ENCODE data around the gene FAM174A. TPM values are rescaled to one million over a fixed set of nuclear protein-coding genes. Genes with fewer than 3 reads are reported as not detected.

Gene FAM174A
- total RNA-seq, 5 donors from 2014 or later (not counting 1 experiment from before 2014, with no cell fraction given): 6.0 to 9.5 (median 7.0) TPM

DNA sequence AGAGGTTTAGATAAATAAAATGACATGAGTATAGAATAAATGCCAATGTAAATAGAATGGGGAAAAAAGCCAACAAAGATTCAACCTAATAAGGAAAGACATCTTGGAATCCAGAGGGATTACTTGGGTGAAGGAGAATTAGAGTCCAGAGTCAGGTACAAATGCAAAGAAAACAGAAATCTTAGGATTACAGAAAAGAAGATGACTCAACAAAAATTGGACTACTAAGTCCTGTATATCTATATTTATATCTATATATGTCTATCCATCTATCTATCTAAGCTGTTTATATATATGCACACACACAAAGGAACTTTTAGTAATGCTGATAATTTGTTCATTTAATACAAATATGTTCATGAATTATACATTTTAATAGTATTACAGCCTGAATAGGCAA is 27.6 kb downstream of the FAM174A start:
- ATAC-seq (replicated peaks in 1 of 4) (no peak), DNase-seq (no peak)
- Histone ChIP-seq H3K9me3 (no peaks in the 10 kb centered on the region), H3K27ac (ENCODE audit: low read length) (no peak overlapping the region), H3K4me1 (ENCODE audit: control insufficient read depth in 1 of 2, extremely low read depth in 1 of 2, insufficient read depth in 2 of 2, low read length in 2 of 2) (no peaks in the 10 kb centered on the region), H3K4me3 (ENCODE audit: control insufficient read depth in 1 of 2, extremely low read depth in 1 of 2, low read length in 1 of 2) (no peak overlapping the region), H3K27me3 (replicated peaks in 1 of 2; ENCODE audit: control insufficient read depth in 2 of 2, extremely low read depth in 1 of 2, insufficient read depth in 2 of 2, low read length in 1 of 2) (no peaks in the 10 kb centered on the region), H3K36me3 (ENCODE audit: control insufficient read depth in 2 of 2, extremely low read depth in 1 of 2, insufficient read depth in 1 of 2, low read length in 1 of 2) (peaks cover 4 to 6% of the 10 kb centered on the region in 2 donors)
- CTCF ChIA-PET: no interaction called here
- Mint-ChIP-seq H3K36me3 (peaks cover 43% of the 10 kb centered on the region), H3K4me1 (peaks cover 12 to 23% (median 19%) of the 10 kb centered on the region in 3 donors), H3K27ac (no peak overlapping the region), H3K27me3 (no peaks in the 10 kb centered on the region), H3K9me3 (no peaks in the 10 kb centered on the region), H3K4me3 (no peak overlapping the region)
- POLR2A ChIA-PET: no interaction called here

GRCh38 chr5:100566382-100567141 is 31.4 kb downstream of the FAM174A start:
- H3K4me1 Mint-ChIP-seq: peaks cover 17 to 20% (median 19%) of the 10 kb centered on the region in 3 donors
- CTCF ChIA-PET: no interaction called here
- H3K36me3 Mint-ChIP-seq: peaks cover 38% of the 10 kb centered on the region
- no peak for DNase-seq
- H3K27ac Mint-ChIP-seq: peak overlapping the region; percentile 30 to 43
- Histone ChIP-seq H3K27me3 (replicated peaks in 1 of 2; ENCODE audit: control insufficient read depth in 2 of 2, extremely low read depth in 1 of 2, insufficient read depth in 2 of 2, low read length in 1 of 2) (no peaks in the 10 kb centered on the region), H3K27ac (ENCODE audit: low read length) (no peak overlapping the region), H3K4me1 (ENCODE audit: control insufficient read depth in 1 of 2, extremely low read depth in 1 of 2, insufficient read depth in 2 of 2, low read length in 2 of 2) (no peaks in the 10 kb centered on the region), H3K36me3 (ENCODE audit: control insufficient read depth in 2 of 2, extremely low read depth in 1 of 2, insufficient read depth in 1 of 2, low read length in 1 of 2) (peaks cover 4 to 6% of the 10 kb centered on the region in 2 donors), H3K9me3 (no peaks in the 10 kb centered on the region), H3K4me3 (ENCODE audit: control insufficient read depth in 1 of 2, extremely low read depth in 1 of 2, low read length in 1 of 2) (peak overlapping the region in 1 of 2 donors; percentile 4)
- H3K27me3 Mint-ChIP-seq: no peaks in the 10 kb centered on the region
- H3K9me3 Mint-ChIP-seq: no peaks in the 10 kb centered on the region
- POLR2A ChIA-PET: no interaction called here
- peak overlapping the region; percentile 3 to 77 (median 63) for H3K4me3 Mint-ChIP-seq
- WGBS (ENCODE audit: insufficient coverage): 63% methylated on average over 1 of the region's 4 CpGs
- ATAC-seq (replicated peaks in 1 of 4): no peak

GRCh38 chr5:100574716-100575115 is 39.5 kb downstream of the FAM174A start:
- Histone ChIP-seq H3K9me3 (no peaks in the 10 kb centered on the region), H3K36me3 (ENCODE audit: control insufficient read depth in 2 of 2, extremely low read depth in 1 of 2, insufficient read depth in 1 of 2, low read length in 1 of 2) (no peaks in the 10 kb centered on the region), H3K4me3 (ENCODE audit: control insufficient read depth in 1 of 2, extremely low read depth in 1 of 2, low read length in 1 of 2) (no peak overlapping the region), H3K4me1 (ENCODE audit: control insufficient read depth in 1 of 2, extremely low read depth in 1 of 2, insufficient read depth in 2 of 2, low read length in 2 of 2) (no peaks in the 10 kb centered on the region), H3K27me3 (replicated peaks in 1 of 2; ENCODE audit: control insufficient read depth in 2 of 2, extremely low read depth in 1 of 2, insufficient read depth in 2 of 2, low read length in 1 of 2) (no peaks in the 10 kb centered on the region), H3K27ac (ENCODE audit: low read length) (no peak overlapping the region)
- Mint-ChIP-seq H3K9me3 (no peaks in the 10 kb centered on the region), H3K27ac (no peak overlapping the region), H3K36me3 (peaks cover 18% of the 10 kb centered on the region), H3K4me1 (peaks cover 0 to 3% (median 3%) of the 10 kb centered on the region in 3 donors), H3K4me3 (no peak overlapping the region), H3K27me3 (no peaks in the 10 kb centered on the region)
- no peak for DNase-seq
- ATAC-seq (replicated peaks in 1 of 4): no peak
- ChIA-PET POLR2A (interaction anchor here in 1 of 2 donors (0.7 kb wide), 1 partner anchor 16 kb away, joined by 3 read pairs; no protein-coding TSS in a partner anchor), CTCF (no interaction called here)
- no CpG with 5 or more reads among the region's 2 CpGs for WGBS (ENCODE audit: insufficient coverage)

DNA sequence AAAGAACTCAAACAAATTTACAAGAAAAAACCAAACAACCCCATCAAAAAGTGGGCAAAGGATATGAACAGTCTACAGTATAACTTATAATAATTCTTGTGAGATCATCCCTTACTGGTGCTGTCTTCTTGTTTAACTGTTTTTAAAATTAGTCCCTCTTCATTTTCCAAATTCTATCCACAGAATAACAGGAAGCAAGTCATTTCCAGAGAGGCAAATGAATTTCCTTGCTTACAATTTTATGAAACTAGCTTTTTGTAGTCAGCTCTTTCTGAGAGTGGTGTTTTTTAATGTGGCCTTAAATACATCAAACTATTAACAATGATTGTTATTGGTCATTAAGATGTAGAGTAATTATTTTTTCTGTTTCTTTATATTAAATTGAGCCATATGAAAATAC is 40.6 kb downstream of the FAM174A start:
- Mint-ChIP-seq H3K27ac (no peak overlapping the region), H3K9me3 (no peaks in the 10 kb centered on the region), H3K4me3 (no peak overlapping the region), H3K4me1 (no peaks in the 10 kb centered on the region), H3K27me3 (no peaks in the 10 kb centered on the region), H3K36me3 (peaks cover 21% of the 10 kb centered on the region)
- Histone ChIP-seq H3K4me1 (ENCODE audit: control insufficient read depth in 1 of 2, extremely low read depth in 1 of 2, insufficient read depth in 2 of 2, low read length in 2 of 2) (no peaks in the 10 kb centered on the region), H3K36me3 (ENCODE audit: control insufficient read depth in 2 of 2, extremely low read depth in 1 of 2, insufficient read depth in 1 of 2, low read length in 1 of 2) (no peaks in the 10 kb centered on the region), H3K9me3 (no peaks in the 10 kb centered on the region), H3K27ac (ENCODE audit: low read length) (no peak overlapping the region), H3K27me3 (replicated peaks in 1 of 2; ENCODE audit: control insufficient read depth in 2 of 2, extremely low read depth in 1 of 2, insufficient read depth in 2 of 2, low read length in 1 of 2) (no peaks in the 10 kb centered on the region), H3K4me3 (ENCODE audit: control insufficient read depth in 1 of 2, extremely low read depth in 1 of 2, low read length in 1 of 2) (no peak overlapping the region)
- ChIA-PET POLR2A (no interaction called here), CTCF (no interaction called here)
- no peak for ATAC-seq (replicated peaks in 1 of 4)
- no peak for DNase-seq

DNA sequence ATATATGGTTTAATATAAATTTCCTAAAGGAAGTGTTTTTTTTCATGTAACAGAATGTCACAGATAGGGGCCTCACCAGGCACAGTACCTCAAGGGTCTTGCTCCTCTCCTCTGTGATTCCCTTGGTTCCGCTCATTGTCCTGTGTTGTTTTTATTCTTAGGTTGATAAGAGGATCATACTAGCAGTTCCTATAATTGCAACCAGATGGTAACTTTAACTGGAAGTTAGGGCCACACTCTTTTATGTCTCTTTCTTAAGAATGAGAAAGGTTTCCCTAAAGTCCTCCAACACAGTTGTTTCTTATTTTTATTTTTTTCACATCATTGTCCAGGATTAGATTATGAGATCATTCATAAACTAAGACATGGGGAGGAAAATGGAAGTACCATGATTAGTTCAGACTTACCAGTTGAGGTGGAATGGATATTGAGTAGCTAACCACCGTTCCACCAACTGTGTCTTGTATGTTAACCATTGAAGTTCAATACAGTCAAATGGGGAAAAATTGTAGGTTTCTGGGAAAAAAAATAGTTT is 41.1 kb downstream of the FAM174A start:
- WGBS (ENCODE audit: insufficient coverage): 100% methylated on average over 1 of the region's 2 CpGs
- DNase-seq (no peak), ATAC-seq (replicated peaks in 1 of 4) (no peak)
- Mint-ChIP-seq H3K4me3 (no peak overlapping the region), H3K27ac (no peak overlapping the region), H3K36me3 (peaks cover 24% of the 10 kb centered on the region), H3K4me1 (no peaks in the 10 kb centered on the region), H3K9me3 (no peaks in the 10 kb centered on the region), H3K27me3 (no peaks in the 10 kb centered on the region)
- Histone ChIP-seq H3K27me3 (replicated peaks in 1 of 2; ENCODE audit: control insufficient read depth in 2 of 2, extremely low read depth in 1 of 2, insufficient read depth in 2 of 2, low read length in 1 of 2) (no peaks in the 10 kb centered on the region), H3K27ac (ENCODE audit: low read length) (no peak overlapping the region), H3K4me3 (ENCODE audit: control insufficient read depth in 1 of 2, extremely low read depth in 1 of 2, low read length in 1 of 2) (no peak overlapping the region), H3K4me1 (ENCODE audit: control insufficient read depth in 1 of 2, extremely low read depth in 1 of 2, insufficient read depth in 2 of 2, low read length in 2 of 2) (no peaks in the 10 kb centered on the region), H3K36me3 (ENCODE audit: control insufficient read depth in 2 of 2, extremely low read depth in 1 of 2, insufficient read depth in 1 of 2, low read length in 1 of 2) (no peaks in the 10 kb centered on the region), H3K9me3 (no peaks in the 10 kb centered on the region)
- POLR2A ChIA-PET: no interaction called here
- CTCF ChIA-PET: no interaction called here

DNA sequence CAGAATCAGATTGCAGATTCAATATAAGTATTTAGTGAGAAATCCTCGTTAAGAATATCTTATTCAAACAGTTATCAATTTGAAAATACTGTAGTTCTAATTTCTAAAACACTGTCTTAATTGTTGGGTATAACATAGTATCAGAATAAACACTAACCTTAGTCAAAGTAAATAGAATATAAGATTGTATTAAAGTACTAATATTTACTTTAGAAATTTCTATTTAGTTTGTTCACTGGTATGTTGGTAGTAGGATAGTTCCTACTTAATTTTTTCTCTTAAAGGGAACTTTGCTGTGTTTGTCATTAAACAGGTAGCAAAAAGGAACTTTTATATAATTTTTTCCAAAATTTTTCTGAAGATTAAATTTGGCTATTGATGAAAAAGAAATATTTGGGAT is 42.3 kb downstream of the FAM174A start:
- H3K4me3 Mint-ChIP-seq: no peak overlapping the region
- H3K27ac ChIP-seq (ENCODE audit: low read length): no peak overlapping the region
- H3K9me3 ChIP-seq: no peaks in the 10 kb centered on the region
- H3K27me3 Mint-ChIP-seq: no peaks in the 10 kb centered on the region
- POLR2A ChIA-PET: no interaction called here
- H3K36me3 Mint-ChIP-seq: peaks cover 22% of the 10 kb centered on the region
- H3K27me3 ChIP-seq (replicated peaks in 1 of 2; ENCODE audit: control insufficient read depth in 2 of 2, extremely low read depth in 1 of 2, insufficient read depth in 2 of 2, low read length in 1 of 2): no peaks in the 10 kb centered on the region
- DNase-seq (no peak), ATAC-seq (replicated peaks in 1 of 4) (no peak)
- CTCF ChIA-PET: no interaction called here
- H3K27ac Mint-ChIP-seq: no peak overlapping the region
- no CpG with 5 or more reads among the region's 1 CpG for WGBS (ENCODE audit: insufficient coverage)
- no peaks in the 10 kb centered on the region for H3K9me3 Mint-ChIP-seq
- no peaks in the 10 kb centered on the region for H3K4me1 Mint-ChIP-seq
- no peak overlapping the region for H3K4me3 ChIP-seq (ENCODE audit: control insufficient read depth in 1 of 2, extremely low read depth in 1 of 2, low read length in 1 of 2)
- H3K36me3 ChIP-seq (ENCODE audit: control insufficient read depth in 2 of 2, extremely low read depth in 1 of 2, insufficient read depth in 1 of 2, low read length in 1 of 2): no peaks in the 10 kb centered on the region
- no peaks in the 10 kb centered on the region for H3K4me1 ChIP-seq (ENCODE audit: control insufficient read depth in 1 of 2, extremely low read depth in 1 of 2, insufficient read depth in 2 of 2, low read length in 2 of 2)

Measured in T-cell (primary cell).